Measurements from ENCODE around the gene TRDMT1. TPM values are rescaled to one million over a fixed set of nuclear protein-coding genes. Genes with fewer than 3 reads are reported as not detected.

Gene TRDMT1
- total RNA-seq, 1 donor from 2014 or later, result 6.6 TPM

DNA sequence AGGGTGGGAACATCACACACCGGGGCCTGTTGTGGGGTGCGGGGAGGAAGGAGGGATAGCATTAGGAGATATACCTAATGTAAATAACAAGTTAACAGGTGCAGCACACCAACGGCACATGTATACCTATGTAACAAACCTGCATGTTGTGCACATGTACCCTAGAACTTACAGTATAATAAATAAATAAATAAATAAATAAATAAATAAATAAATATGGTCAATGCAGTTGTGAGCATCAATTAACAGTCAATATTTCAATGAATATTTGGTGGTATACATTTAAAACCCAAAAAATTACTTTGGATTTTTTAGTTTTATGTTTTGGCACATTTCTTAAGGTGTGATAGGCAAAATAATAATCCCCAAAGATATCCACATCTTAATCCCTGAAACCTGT lies 15.6 kb downstream of the TRDMT1 start:
- no peak overlapping the region for H3K4me3 Mint-ChIP-seq (ENCODE audit: unreplicated experiment)
- no peaks in the 10 kb centered on the region for H3K36me3 Mint-ChIP-seq (ENCODE audit: unreplicated experiment)
- no peak for DNase-seq (ENCODE audit: extremely low spot score, unreplicated experiment)
- TF ChIP-seq, protein P1, sequence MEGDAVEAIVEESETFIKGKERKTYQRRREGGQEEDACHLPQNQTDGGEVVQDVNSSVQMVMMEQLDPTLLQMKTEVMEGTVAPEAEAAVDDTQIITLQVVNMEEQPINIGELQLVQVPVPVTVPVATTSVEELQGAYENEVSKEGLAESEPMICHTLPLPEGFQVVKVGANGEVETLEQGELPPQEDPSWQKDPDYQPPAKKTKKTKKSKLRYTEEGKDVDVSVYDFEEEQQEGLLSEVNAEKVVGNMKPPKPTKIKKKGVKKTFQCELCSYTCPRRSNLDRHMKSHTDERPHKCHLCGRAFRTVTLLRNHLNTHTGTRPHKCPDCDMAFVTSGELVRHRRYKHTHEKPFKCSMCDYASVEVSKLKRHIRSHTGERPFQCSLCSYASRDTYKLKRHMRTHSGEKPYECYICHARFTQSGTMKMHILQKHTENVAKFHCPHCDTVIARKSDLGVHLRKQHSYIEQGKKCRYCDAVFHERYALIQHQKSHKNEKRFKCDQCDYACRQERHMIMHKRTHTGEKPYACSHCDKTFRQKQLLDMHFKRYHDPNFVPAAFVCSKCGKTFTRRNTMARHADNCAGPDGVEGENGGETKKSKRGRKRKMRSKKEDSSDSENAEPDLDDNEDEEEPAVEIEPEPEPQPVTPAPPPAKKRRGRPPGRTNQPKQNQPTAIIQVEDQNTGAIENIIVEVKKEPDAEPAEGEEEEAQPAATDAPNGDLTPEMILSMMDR (IDR thresholded peaks at IDR 0.05), result no peak
- H3K9me3 Mint-ChIP-seq (ENCODE audit: unreplicated experiment), result no peaks in the 10 kb centered on the region
- no peak overlapping the region for H3K27ac Mint-ChIP-seq (ENCODE audit: unreplicated experiment)
- H3K4me1 Mint-ChIP-seq (ENCODE audit: unreplicated experiment), result peaks cover 6% of the 10 kb centered on the region
- no peaks in the 10 kb centered on the region for H3K27me3 Mint-ChIP-seq (ENCODE audit: unreplicated experiment)

DNA sequence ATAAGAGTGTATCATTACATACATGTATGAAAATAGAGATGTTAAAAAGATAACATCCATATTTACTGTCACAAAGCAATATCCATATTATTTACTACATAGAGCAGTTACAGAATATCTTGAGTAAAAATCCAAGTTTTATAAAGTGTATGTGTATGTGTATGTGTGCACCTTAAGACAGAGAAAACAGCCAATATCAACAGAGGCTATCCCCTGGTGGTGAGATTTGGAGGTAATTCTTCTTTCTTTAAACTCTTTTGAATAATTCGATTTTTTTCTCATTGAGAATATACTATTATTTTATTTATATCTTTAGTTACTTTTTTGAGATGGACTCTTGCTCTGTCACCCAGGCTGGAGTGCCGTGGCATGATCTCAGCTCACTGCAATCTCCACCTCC lies 18.4 kb downstream of the TRDMT1 start:
- H3K36me3 Mint-ChIP-seq (ENCODE audit: unreplicated experiment), result no peaks in the 10 kb centered on the region
- H3K4me3 Mint-ChIP-seq (ENCODE audit: unreplicated experiment), result no peak overlapping the region
- peaks cover 5% of the 10 kb centered on the region for H3K4me1 Mint-ChIP-seq (ENCODE audit: unreplicated experiment)
- TF ChIP-seq, protein P1 (IDR thresholded peaks at IDR 0.05), result peak; percentile 20
- no peaks in the 10 kb centered on the region for H3K27me3 Mint-ChIP-seq (ENCODE audit: unreplicated experiment)
- H3K9me3 Mint-ChIP-seq (ENCODE audit: unreplicated experiment), result no peaks in the 10 kb centered on the region
- H3K27ac Mint-ChIP-seq (ENCODE audit: unreplicated experiment), result no peak overlapping the region
- DNase-seq (ENCODE audit: extremely low spot score, unreplicated experiment), result no peak

DNA sequence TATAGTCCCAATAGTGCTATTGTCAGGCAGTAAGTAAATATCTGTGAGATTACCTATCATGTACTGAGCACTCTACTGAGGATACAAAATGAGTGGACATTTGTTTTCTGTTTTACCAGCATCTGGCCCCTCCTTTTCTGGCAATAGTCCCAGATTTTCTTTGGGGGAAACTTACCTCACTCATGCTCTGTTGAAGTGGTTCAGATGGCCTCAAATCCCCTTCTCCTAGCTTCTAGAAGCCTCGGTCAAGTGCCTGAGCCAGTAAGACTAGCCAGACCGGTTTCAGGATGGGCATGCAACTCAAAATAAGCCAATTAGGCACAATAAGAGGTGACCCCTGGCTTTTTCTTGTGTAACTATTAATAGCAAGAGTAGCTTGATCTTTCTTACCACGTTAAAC lies 19.7 kb downstream of the TRDMT1 start:
- Mint-ChIP-seq H3K4me1 (ENCODE audit: unreplicated experiment) (peaks cover 5% of the 10 kb centered on the region), H3K36me3 (ENCODE audit: unreplicated experiment) (no peaks in the 10 kb centered on the region), H3K4me3 (ENCODE audit: unreplicated experiment) (no peak overlapping the region), H3K9me3 (ENCODE audit: unreplicated experiment) (no peaks in the 10 kb centered on the region), H3K27ac (ENCODE audit: unreplicated experiment) (no peak overlapping the region), H3K27me3 (ENCODE audit: unreplicated experiment) (no peaks in the 10 kb centered on the region)
- TF ChIP-seq, protein P1 (IDR thresholded peaks at IDR 0.05), result no peak
- no peak for DNase-seq (ENCODE audit: extremely low spot score, unreplicated experiment)

DNA sequence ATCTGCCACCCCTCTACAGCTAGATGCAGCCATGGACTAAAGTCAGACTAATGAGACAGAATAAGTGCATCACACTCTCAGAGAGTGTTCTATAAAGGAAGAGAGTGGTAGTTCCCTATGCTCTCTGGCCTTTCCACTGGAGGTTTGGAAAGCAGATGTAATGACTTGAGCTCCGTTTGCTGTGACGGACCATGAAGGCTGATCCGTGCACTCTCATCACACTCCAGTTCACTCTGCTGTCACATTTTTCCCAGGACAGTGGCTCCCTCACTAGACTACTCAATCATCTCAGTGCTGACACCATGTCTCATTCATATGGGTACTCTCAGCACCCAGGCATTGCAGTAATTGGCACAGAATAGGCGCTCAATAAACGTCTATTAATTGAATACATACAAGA lies 20.4 kb downstream of the TRDMT1 start:
- Mint-ChIP-seq H3K4me3 (ENCODE audit: unreplicated experiment) (no peak overlapping the region), H3K36me3 (ENCODE audit: unreplicated experiment) (no peaks in the 10 kb centered on the region)

DNA sequence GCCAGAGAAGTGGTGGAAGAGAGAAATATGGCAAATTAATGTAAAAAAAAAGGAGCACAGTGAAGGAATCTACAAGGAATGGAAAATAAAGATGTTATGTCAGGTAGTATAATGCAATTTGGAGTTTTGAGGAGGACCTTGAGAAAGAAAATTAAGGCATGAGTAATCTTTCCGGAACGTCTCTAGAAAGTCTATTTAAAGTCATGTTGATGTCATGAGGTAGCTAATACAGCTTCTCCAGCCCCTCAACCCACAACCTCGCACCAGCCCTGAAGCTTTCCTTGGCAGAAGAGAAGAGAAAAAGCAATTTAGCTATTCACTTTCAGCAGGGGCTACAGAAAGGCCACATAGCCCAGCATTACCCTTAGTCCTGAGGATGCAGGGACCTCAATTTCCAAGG lies 22.5 kb downstream of the TRDMT1 start:
- DNase-seq (ENCODE audit: extremely low spot score, unreplicated experiment), result no peak
- Mint-ChIP-seq H3K4me3 (ENCODE audit: unreplicated experiment) (no peak overlapping the region), H3K27ac (ENCODE audit: unreplicated experiment) (no peak overlapping the region)

More for the DNA sequence above, 20.4 kb downstream of the TRDMT1 start:
- Mint-ChIP-seq H3K4me1 (ENCODE audit: unreplicated experiment) (peaks cover 5% of the 10 kb centered on the region), H3K27me3 (ENCODE audit: unreplicated experiment) (no peaks in the 10 kb centered on the region), H3K27ac (ENCODE audit: unreplicated experiment) (no peak overlapping the region), H3K9me3 (ENCODE audit: unreplicated experiment) (no peaks in the 10 kb centered on the region)
- TF ChIP-seq, protein P1 (IDR thresholded peaks at IDR 0.05), result no peak
- no peak for DNase-seq (ENCODE audit: extremely low spot score, unreplicated experiment)

More for the DNA sequence above, 22.5 kb downstream of the TRDMT1 start:
- H3K4me1 Mint-ChIP-seq (ENCODE audit: unreplicated experiment), result peaks cover 22% of the 10 kb centered on the region
- no peaks in the 10 kb centered on the region for H3K36me3 Mint-ChIP-seq (ENCODE audit: unreplicated experiment)
- H3K27me3 Mint-ChIP-seq (ENCODE audit: unreplicated experiment), result no peaks in the 10 kb centered on the region
- no peaks in the 10 kb centered on the region for H3K9me3 Mint-ChIP-seq (ENCODE audit: unreplicated experiment)
- TF ChIP-seq, protein P1 (IDR thresholded peaks at IDR 0.05), result no peak
